Mucosa of rectum (tissue), 2 donors: ENCODE measurements around the gene CHPT1.

ENCODE experiments used
- H3K27ac ChIP-seq, 2 donors: one replicate each; pipeline ENCODE4 v1.7.0; 2013; ENCODE audit warnings: inconsistent platforms in 2 of 2, low read depth in 2 of 2, low read length in 2 of 2
- H3K27me3 ChIP-seq, 2 donors: one replicate each; pipeline ENCODE4 v1.7.0; 2013; ENCODE audit warnings: low read length in 2 of 2; ENCODE audit not compliant: control insufficient read depth in 2 of 2, insufficient read depth in 2 of 2
- H3K36me3 ChIP-seq, 2 donors: one replicate each; pipeline ENCODE4 v1.7.0; 2013; ENCODE audit warnings: low read length in 2 of 2; ENCODE audit not compliant: control insufficient read depth in 2 of 2, insufficient read depth in 2 of 2
- H3K4me1 ChIP-seq, 2 donors: one replicate each; pipeline ENCODE4 v1.7.0; 2013; ENCODE audit warnings: low read length in 2 of 2, mild to moderate bottlenecking in 1 of 2; ENCODE audit not compliant: control insufficient read depth in 2 of 2, insufficient read depth in 2 of 2
- H3K4me3 ChIP-seq, 2 donors: one replicate each; pipeline ENCODE4 v1.7.0; 2013; ENCODE audit warnings: low read length in 2 of 2
- H3K9ac ChIP-seq, 2 donors: one replicate each; pipeline ENCODE4 v1.7.0; 2013; ENCODE audit warnings: low read length in 2 of 2, low read depth in 1 of 2, mild to moderate bottlenecking in 1 of 2
- H3K9me3 ChIP-seq, 2 donors: one replicate each; pipeline ENCODE4 v1.7.0; 2013; ENCODE audit warnings: low read length in 2 of 2; ENCODE audit not compliant: control insufficient read depth in 2 of 2
- donor health status: healthy.
- donor health status: Normal muscosa, but diverticular disease.

Gene CHPT1

DNA sequence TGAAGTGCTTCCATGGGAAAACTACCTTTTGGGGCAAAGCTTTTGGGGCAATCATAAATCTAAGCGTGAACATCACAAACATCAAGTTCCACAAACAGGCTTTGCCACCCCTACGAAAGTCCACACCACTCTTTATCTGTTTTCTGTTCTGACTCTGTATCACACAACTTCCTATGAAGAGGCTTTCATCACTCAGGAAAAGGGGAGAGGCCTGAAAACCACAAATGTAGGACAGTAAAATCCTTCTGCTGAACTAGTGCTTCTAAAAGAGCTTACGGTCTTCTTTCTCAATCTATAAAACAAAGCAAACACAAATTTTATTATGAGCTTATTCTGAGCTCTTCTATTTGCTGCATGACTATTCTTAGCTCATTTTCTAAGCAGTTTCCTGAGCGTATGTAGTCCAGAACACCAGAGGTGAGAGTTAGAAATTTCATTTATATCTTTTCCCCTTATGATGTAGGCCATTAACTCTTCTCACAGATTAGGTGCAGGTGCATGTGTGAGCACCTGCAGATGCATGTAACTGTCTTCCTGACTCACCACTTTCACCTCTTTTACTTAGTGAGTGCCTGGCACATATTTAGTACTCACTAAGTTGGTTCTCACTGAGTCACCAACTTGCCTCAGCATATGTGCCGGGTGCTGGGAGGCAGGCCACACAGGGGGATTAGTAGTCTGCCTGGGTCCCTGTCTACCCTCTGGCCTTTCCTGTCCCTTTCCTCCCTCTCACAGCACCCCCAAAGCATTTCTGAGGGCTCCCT lies 74.8 kb downstream of the CHPT1 start:
- Histone ChIP-seq H3K36me3 (peaks cover 21 to 34% of the 10 kb centered on the region in 2 donors), H3K4me3 (no peak overlapping the region), H3K9me3 (no peaks in the 10 kb centered on the region), H3K4me1 (peaks cover 4 to 12% of the 10 kb centered on the region in 2 donors), H3K27ac (no peak overlapping the region), H3K27me3 (no peaks in the 10 kb centered on the region), H3K9ac (no peak overlapping the region)

- Histone ChIP-seq H3K27me3 (no peaks in the 10 kb centered on the region), H3K4me1 (peaks cover 4 to 15% of the 10 kb centered on the region in 2 donors), H3K9ac (no peak overlapping the region), H3K4me3 (no peak overlapping the region), H3K9me3 (no peaks in the 10 kb centered on the region), H3K27ac (no peak overlapping the region), H3K36me3 (peaks cover 20 to 28% of the 10 kb centered on the region in 2 donors)
These were observed 76.3 kb downstream of the CHPT1 start for GRCh38 chr12:101773650-101774162.

- Histone ChIP-seq H3K27ac (no peak overlapping the region), H3K4me3 (no peak overlapping the region), H3K9me3 (no peaks in the 10 kb centered on the region), H3K4me1 (peaks cover 4 to 20% of the 10 kb centered on the region in 2 donors), H3K27me3 (no peaks in the 10 kb centered on the region), H3K36me3 (peaks cover 15 to 25% of the 10 kb centered on the region in 2 donors), H3K9ac (no peak overlapping the region)
These were observed 78.4 kb downstream of the CHPT1 start for GRCh38 chr12:101775816-101776215.

DNA sequence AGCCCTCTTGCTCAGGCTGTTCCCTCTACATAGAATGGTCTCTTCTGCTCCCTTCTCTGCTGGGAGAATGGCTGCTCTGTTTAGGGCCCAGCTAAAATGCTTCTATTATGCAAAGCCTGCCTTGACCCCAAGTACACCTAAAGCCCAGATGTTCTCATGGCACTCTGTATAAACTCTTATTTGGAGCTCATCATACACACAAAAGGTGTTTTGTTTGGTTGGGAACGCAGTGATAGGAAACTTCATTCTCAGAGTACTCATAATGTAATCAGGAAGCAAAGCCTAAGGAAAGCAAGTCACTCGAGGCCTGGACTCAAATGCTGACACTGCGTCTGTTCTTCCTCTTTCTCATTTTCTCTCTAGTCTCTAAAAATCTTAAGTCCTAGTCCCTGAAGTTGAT lies 80.0 kb downstream of the CHPT1 start:
- Histone ChIP-seq H3K27ac (peak overlapping the region in 1 of 2 donors; percentile 38), H3K4me1 (peaks cover 4 to 16% of the 10 kb centered on the region in 2 donors), H3K36me3 (peaks cover 17 to 29% of the 10 kb centered on the region in 2 donors), H3K9ac (no peak overlapping the region), H3K4me3 (no peak overlapping the region), H3K27me3 (no peaks in the 10 kb centered on the region), H3K9me3 (no peaks in the 10 kb centered on the region)

DNA sequence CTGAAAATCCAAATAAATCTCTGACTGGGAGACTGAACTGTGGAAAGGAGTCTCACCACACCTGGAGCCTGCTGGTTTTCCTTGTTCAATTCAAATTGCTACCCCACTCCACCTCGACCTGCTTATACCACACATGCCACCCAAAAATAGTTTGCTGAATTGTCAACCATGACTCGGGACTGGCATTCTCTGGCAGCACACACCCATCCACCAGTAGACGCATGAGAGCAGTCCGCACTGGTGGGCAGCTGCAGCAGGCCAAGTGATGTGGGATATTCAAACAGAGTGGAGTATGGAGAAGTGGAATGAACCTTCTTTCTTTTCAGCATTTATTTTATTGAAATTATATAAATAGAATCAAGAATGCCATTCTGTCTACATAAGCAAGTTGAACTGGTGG lies 80.5 kb downstream of the CHPT1 start:
- Histone ChIP-seq H3K27ac (no peak overlapping the region), H3K9ac (no peak overlapping the region), H3K27me3 (no peaks in the 10 kb centered on the region), H3K9me3 (no peaks in the 10 kb centered on the region), H3K4me1 (peaks cover 4 to 15% of the 10 kb centered on the region in 2 donors), H3K36me3 (peaks cover 17 to 27% of the 10 kb centered on the region in 2 donors), H3K4me3 (no peak overlapping the region)
